Astrocyte (in vitro differentiated cells and primary cell): Measurements from ENCODE around the gene NOL11. TPM values are rescaled to one million over a fixed set of nuclear protein-coding genes. Genes with fewer than 3 reads are reported as not detected.

Experiments
- DNase-seq: peaks from one replicate; pipeline ENCODE4 v3.0.0-alpha.2; 2010; ENCODE audit warnings: low read depth
- FAIRE-seq: peaks from 2 replicates; lab custom pipeline; 2011; peaks lifted over from hg19 to GRCh38; lab: Jason Lieb, UNC
- H2AFZ ChIP-seq: 2 replicates; pipeline ENCODE4 v1.6.0; 2012; ENCODE audit warnings: low read depth, low read length, inconsistent platforms
- H3K27ac ChIP-seq: 2 replicates; pipeline ENCODE4 v1.5.1; 2011; ENCODE audit warnings: low read depth, low read length, inconsistent platforms
- H3K27me3 ChIP-seq: 2 replicates; pipeline ENCODE4 v1.6.0; 2011; ENCODE audit warnings: low read length, inconsistent platforms; ENCODE audit not compliant: insufficient read depth
- H3K36me3 ChIP-seq: 2 replicates; pipeline ENCODE4 v1.5.1; 2011; ENCODE audit warnings: low read length, inconsistent platforms; ENCODE audit not compliant: insufficient read depth
- H3K4me1 ChIP-seq: 2 replicates; pipeline ENCODE4 v1.5.1; 2011; ENCODE audit warnings: low read length, inconsistent platforms; ENCODE audit not compliant: insufficient read depth
- H3K4me2 ChIP-seq: 2 replicates; pipeline ENCODE4 v1.6.0; 2012; ENCODE audit warnings: low read length, inconsistent platforms
- H3K4me3 ChIP-seq: 2 replicates; pipeline ENCODE4 v1.5.1; 2011; ENCODE audit warnings: low read depth, mild to moderate bottlenecking, low read length, inconsistent platforms; ENCODE audit not compliant: insufficient read depth
- H3K79me2 ChIP-seq: 2 replicates; pipeline ENCODE4 v1.6.0; 2012; ENCODE audit warnings: mild to moderate bottlenecking, low read length, inconsistent platforms; ENCODE audit not compliant: insufficient read depth
- H3K9ac ChIP-seq: 2 replicates; pipeline ENCODE4 v1.6.0; 2012; ENCODE audit warnings: mild to moderate bottlenecking, low read length, inconsistent platforms
- H3K9me3 ChIP-seq: 2 replicates; pipeline ENCODE4 v1.5.1; 2012; ENCODE audit warnings: low read depth, mild to moderate bottlenecking, low read length, inconsistent platforms; ENCODE audit not compliant: insufficient read depth
- H4K20me1 ChIP-seq: 2 replicates; pipeline ENCODE4 v1.6.0; 2012; ENCODE audit warnings: low read length, inconsistent platforms; ENCODE audit not compliant: insufficient read depth
- H3K27ac Mint-ChIP-seq: one replicate; pipeline ENCODE4 v1.8.0; 2021; ENCODE audit warnings: mild to moderate bottlenecking, mixed read lengths; ENCODE audit not compliant: unreplicated experiment
- H3K27me3 Mint-ChIP-seq: one replicate; pipeline ENCODE4 v1.8.0; 2021; ENCODE audit warnings: low read depth, mixed read lengths; ENCODE audit not compliant: unreplicated experiment
- H3K36me3 Mint-ChIP-seq: one replicate; pipeline ENCODE4 v1.8.0; 2021; ENCODE audit warnings: low read depth, mixed read lengths; ENCODE audit not compliant: unreplicated experiment
- H3K4me1 Mint-ChIP-seq: one replicate; pipeline ENCODE4 v1.8.0; 2021; ENCODE audit warnings: low read depth, mixed read lengths; ENCODE audit not compliant: unreplicated experiment
- H3K4me3 Mint-ChIP-seq: one replicate; pipeline ENCODE4 v1.8.0; 2021; ENCODE audit warnings: mild to moderate bottlenecking, moderate library complexity, mixed read lengths; ENCODE audit not compliant: unreplicated experiment
- H3K9me3 Mint-ChIP-seq: one replicate; pipeline ENCODE4 v1.8.0; 2021; ENCODE audit warnings: mild to moderate bottlenecking, mixed read lengths; ENCODE audit not compliant: unreplicated experiment
- EZH2 ChIP-seq: IDR thresholded peaks from 2 replicates; pipeline ENCODE4 v1.6.1; 2012; ENCODE audit warnings: mild to moderate bottlenecking, low read length, inconsistent platforms; ENCODE audit not compliant: insufficient read depth
- total RNA-seq: library from RNA; stranded (reverse); gene quantifications from 2 replicates; pipeline ENCODE4 v1.2.1, GENCODE V29; 2021
- TF ChIP-seq, protein P1 (sequence below): IDR thresholded peaks from 2 replicates; pipeline ENCODE4 v1.5.1; 2011; ENCODE audit warnings: low read depth, mild to moderate bottlenecking, inconsistent platforms, low read length, moderate library complexity; ENCODE audit not compliant: insufficient read depth

NOL11 gene
- total RNA-seq, 1 donor from 2014 or later: 30.3 TPM

- no peaks in the 10 kb centered on the region for H3K4me1 ChIP-seq
- FAIRE-seq (no peak), DNase-seq (no peak)
- Mint-ChIP-seq H3K4me1 (no peaks in the 10 kb centered on the region), H3K27ac (no peak overlapping the region), H3K4me3 (no peak overlapping the region), H3K36me3 (no peaks in the 10 kb centered on the region), H3K9me3 (no peaks in the 10 kb centered on the region), H3K27me3 (no peaks in the 10 kb centered on the region)
- no peak overlapping the region for H2AFZ ChIP-seq
- no peak overlapping the region for H3K9ac ChIP-seq
- TF ChIP-seq, protein P1, sequence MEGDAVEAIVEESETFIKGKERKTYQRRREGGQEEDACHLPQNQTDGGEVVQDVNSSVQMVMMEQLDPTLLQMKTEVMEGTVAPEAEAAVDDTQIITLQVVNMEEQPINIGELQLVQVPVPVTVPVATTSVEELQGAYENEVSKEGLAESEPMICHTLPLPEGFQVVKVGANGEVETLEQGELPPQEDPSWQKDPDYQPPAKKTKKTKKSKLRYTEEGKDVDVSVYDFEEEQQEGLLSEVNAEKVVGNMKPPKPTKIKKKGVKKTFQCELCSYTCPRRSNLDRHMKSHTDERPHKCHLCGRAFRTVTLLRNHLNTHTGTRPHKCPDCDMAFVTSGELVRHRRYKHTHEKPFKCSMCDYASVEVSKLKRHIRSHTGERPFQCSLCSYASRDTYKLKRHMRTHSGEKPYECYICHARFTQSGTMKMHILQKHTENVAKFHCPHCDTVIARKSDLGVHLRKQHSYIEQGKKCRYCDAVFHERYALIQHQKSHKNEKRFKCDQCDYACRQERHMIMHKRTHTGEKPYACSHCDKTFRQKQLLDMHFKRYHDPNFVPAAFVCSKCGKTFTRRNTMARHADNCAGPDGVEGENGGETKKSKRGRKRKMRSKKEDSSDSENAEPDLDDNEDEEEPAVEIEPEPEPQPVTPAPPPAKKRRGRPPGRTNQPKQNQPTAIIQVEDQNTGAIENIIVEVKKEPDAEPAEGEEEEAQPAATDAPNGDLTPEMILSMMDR: no peak
- H3K27me3 ChIP-seq: no peaks in the 10 kb centered on the region
- no peaks in the 10 kb centered on the region for H3K9me3 ChIP-seq
- H3K79me2 ChIP-seq: no peaks in the 10 kb centered on the region
- no peak overlapping the region for H3K4me3 ChIP-seq
- H3K4me2 ChIP-seq: no peak overlapping the region
- no peaks in the 10 kb centered on the region for H4K20me1 ChIP-seq
- no peaks in the 10 kb centered on the region for H3K36me3 ChIP-seq
- no peak overlapping the region for H3K27ac ChIP-seq
Measured at GRCh38 chr17:67678414-67678813, 39.3 kb upstream of the NOL11 start.

- H2AFZ ChIP-seq: no peak overlapping the region
- H3K4me3 ChIP-seq: no peak overlapping the region
- H3K79me2 ChIP-seq: no peaks in the 10 kb centered on the region
- no peaks in the 10 kb centered on the region for H3K9me3 ChIP-seq
- H3K27me3 ChIP-seq: no peaks in the 10 kb centered on the region
- no peaks in the 10 kb centered on the region for H3K4me1 ChIP-seq
- DNase-seq (no peak), FAIRE-seq (no peak)
- no peaks in the 10 kb centered on the region for H3K4me1 Mint-ChIP-seq
- no peak overlapping the region for H3K27ac Mint-ChIP-seq
- H3K36me3 Mint-ChIP-seq: no peaks in the 10 kb centered on the region
- H3K4me2 ChIP-seq: no peak overlapping the region
- H3K36me3 ChIP-seq: no peaks in the 10 kb centered on the region
- H3K27ac ChIP-seq: no peak overlapping the region
- H3K4me3 Mint-ChIP-seq: no peak overlapping the region
- H3K9me3 Mint-ChIP-seq: no peaks in the 10 kb centered on the region
- H3K9ac ChIP-seq: no peak overlapping the region
- no peaks in the 10 kb centered on the region for H4K20me1 ChIP-seq
- no peak for TF ChIP-seq EZH2
- TF ChIP-seq, protein P1: no peak
- H3K27me3 Mint-ChIP-seq: no peaks in the 10 kb centered on the region
Measured at GRCh38 chr17:67679225-67679624, 38.5 kb upstream of the NOL11 start.

GRCh38 chr17:67679721-67680120 is 38.0 kb upstream of the NOL11 start:
- FAIRE-seq (no peak), DNase-seq (no peak)
- H3K4me3 Mint-ChIP-seq: no peak overlapping the region
- no peaks in the 10 kb centered on the region for H3K27me3 Mint-ChIP-seq
- Histone ChIP-seq H3K36me3 (no peaks in the 10 kb centered on the region), H3K4me2 (no peak overlapping the region), H3K27me3 (no peaks in the 10 kb centered on the region), H3K9ac (no peak overlapping the region), H3K27ac (no peak overlapping the region), H2AFZ (no peak overlapping the region), H3K4me1 (no peaks in the 10 kb centered on the region), H3K4me3 (no peak overlapping the region), H4K20me1 (no peaks in the 10 kb centered on the region), H3K79me2 (no peaks in the 10 kb centered on the region), H3K9me3 (no peaks in the 10 kb centered on the region)
- no peak for TF ChIP-seq EZH2
- TF ChIP-seq, protein P1: no peak
- no peak overlapping the region for H3K27ac Mint-ChIP-seq
- no peaks in the 10 kb centered on the region for H3K9me3 Mint-ChIP-seq
- no peaks in the 10 kb centered on the region for H3K4me1 Mint-ChIP-seq
- H3K36me3 Mint-ChIP-seq: no peaks in the 10 kb centered on the region
